GM03348 (cell line): ENCODE results near the gene NID1.
"Not testable (repeated sequence)": the region's sequence is repeated elsewhere in the genome, so short reads cannot be mapped to it uniquely, and the experiment has no call there.

Experiments used
- DNase-seq: peaks from one replicate; pipeline ENCODE4 v3.0.0; 2012; ENCODE audit warnings: low spot score

Gene NID1

DNA sequence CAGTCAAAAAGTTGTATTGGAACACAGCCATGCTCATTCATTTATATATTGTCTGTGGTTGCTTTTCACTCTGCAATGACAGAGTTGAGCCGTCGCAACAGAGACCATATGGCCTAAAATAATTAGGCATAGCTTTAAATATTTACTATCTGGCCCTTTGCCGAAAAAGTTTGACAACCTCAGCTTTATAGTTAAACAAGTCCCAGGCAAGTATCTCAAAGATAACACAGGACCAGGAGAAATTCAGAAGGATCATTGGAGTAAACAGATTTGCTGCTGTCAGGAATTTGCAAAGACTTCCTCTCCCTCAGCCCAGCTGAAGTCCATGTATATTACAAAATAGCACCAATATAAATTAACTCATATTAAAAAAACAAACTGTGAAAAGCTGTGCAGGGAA is 34.4 kb downstream of the NID1 start:
- no peak for DNase-seq

DNA sequence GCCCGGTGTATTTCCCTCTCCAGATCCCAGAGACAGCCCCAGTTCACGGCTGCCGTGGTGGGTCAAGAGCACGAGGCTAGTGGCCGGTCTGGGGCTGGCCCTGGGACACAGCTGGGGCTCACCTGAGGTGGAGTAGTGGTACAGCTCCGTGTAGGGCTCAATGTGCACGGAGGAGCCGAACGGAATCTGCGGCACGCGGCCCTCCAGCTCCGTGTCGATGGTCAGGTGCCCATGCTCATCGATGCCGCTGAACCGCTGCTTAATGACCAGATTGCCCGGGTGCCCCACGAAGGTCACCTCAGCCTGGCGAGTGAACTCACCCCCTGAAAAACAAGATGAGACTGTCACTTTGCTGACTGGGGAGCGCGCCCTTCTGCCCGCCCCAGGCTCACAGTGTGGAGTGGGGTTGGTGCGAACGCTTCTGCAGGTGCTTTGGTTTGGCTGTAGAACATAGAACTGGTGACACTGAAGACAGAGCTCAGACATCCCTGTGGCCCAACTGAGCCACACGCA is 35.4 kb downstream of the NID1 start:
- DNase-seq, result no peak

DNA sequence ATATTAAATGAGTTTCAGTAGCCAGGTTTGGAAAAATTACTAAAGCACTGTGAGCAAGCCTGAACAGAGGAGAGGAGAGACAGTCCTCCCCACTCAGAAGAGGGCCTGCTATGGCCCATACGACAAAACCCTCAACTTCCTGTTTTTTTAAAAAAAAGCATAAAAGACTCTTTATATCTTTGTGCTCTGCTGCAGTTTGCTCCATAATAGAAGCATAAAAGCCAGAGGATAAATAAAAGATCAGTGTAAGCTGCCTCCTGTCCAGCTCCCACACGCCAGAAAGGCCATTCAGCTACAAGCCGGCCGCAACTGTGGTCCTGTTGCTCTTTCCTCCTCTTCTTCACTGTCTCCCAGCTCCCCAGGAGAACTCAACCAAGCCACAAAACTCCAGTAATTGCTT is 37.8 kb downstream of the NID1 start:
- DNase-seq, result no peak

DNA sequence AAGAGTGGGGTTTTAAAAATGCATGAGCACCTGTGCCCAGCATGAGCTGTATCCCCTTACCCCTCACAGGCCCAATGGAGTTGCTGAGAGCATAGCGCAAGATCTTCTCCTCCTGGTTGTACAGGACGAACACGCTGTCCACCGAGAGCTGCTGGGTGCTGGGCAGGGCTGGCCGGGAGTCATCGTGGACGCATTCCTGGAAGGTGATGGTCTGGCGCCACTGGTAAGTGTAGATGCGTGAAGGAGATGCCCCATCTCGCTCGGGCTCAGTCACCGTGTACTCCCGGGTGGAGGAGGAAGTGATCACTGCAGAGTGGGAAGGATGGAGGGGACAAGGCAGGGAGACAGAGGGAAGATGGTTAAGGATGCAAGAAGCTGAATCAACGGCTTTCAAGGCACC is 39.1 kb downstream of the NID1 start:
- no peak for DNase-seq

DNA sequence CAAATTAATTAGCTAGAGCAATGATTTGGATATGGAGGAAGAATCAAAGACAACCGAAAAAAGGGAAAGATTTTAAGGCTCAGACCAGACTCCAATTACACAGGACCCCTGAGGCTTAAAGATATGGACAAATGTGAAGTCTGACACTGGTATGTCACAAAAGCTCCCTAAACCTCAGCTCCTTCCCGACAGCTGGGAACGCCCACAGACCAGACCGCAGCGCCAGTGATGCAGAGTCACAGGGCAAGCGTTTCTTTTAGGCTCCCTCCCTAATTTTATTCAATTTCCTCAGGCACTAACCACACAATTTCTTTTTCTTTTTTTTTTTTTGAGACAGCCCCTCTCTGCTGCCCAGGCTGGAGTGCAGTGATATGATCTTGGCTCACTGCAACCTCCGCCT is 40.2 kb downstream of the NID1 start:
- DNase-seq, result no peak

DNA sequence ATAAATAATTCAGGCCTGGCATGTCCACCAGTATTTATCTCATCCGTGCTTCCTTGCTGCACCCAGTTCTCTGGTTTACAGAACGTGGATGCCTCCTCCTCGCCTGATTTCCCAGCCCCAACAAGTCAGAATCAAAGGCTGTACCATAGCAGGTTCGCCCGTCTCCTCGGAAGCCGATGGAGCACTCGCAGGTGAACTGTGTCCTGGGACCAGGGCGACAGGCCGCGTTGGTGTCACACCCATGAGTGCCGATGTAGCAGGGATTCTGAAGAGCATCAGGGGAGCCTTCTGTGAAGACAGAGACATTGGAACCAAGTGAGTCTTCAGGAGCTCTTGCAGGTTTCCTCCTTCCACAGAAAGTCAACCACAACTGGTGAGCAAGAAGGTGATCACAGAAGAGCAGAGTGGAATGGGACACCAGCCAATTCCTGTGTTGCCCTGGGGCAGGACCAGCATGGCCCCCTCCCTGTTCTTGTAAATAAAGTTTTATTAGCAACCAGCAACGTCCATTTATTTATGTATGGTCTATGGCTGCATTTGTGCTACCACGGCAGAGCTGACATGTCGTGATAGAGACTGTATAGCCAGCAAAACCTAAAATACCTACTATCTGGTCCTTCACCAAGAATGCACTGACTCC is 40.8 kb downstream of the NID1 start:
- DNase-seq, result no peak

DNA sequence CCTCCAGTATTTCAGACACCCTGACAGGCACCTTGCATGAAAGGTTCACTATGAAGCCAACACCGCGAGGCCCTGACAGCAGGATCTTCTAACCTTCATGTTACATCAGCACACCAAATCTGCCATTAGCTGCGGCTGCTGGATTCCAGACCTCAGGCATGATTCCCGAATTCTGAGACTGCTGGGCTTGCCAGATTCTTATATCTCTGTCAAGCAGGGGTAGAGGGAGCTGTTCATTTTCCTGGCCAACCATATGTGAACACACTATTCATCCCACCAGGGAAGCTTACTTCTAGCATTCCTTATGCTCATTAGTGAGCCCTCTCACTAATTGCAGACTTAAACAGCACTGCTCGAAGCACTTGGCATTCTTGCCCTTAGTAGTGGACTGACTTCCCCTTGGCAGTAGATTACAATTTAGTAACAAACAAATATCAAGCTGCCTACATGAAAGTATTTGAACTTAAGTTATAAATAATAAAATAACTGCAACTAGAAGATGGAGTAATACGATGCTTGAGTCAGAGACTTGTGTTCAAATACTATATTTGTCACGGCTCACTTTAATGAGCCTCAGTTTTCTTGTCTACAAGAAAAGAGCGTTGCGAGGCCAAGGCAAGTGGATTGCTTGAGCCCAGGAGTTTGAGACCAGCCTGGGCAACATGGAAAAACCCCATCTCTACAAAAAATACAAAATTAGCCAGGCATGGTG is 43.3 kb downstream of the NID1 start:
- DNase-seq, result peak; percentile 47

DNA sequence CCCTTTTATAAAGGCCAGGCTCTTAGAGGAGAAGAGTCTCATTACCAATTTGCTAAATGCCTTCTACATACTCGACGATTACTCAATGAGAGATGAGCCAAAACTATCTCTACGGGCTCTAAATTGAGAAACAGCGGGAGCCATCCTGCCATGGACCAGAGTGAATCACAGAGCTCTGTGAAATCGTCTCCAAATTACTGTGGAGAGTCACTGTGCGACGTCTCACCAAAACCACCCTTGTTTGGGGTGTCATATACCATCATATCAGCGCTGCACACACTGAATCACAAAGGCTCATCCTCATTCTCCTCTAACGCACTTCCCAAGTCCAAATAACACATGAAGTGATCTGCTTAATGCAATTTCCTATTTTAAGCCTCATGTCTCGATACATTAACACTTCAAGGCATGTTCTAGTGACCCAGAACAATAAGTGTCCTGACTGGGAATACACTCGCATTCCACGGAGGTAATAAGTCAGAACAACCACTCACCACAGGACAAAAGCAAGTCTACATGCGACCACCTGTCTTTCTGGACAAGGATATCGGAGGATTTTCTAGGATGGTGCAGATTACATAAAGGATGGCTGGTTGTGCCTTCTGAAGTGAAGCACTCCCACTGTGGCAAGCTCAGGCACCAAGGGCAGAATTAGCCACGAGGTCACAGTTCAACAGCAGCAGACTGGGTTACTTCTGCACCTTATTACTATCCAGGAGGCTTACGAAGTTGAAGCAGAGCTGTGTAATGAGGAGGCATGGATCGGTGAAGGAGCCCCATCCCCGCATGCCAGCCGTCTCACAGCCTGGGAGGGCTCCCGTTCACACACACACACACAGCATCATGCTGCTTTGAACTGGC is 44.3 kb downstream of the NID1 start:
- DNase-seq, result peak; percentile 73

DNA sequence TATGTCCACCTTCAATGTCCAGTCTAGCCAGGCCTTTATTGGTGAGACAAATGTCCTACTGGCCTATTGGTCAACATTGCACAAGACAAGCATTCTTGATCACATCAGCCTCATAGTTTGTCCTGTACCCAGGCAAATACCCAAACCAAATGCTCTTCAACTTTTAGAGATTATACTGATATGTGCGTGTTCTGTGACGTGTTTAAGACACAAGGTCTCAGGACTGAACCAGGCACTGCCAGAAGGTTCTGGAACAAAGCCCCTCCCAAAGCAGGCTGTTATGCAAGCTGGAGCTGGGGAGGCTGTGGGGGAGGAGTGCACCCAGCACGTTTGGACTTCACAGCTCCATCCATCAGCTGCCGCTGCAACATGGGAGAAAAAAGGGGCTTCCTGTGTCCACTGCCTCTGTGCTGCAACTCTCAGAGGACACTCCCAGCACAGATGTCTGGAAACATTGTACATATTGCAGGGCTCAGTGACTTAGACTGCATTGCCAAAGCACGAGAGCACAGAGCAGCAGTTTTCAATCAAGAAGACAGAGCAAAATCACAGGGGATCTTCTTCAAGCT is 45.9 kb downstream of the NID1 start:
- peak; percentile 43 for DNase-seq

DNA sequence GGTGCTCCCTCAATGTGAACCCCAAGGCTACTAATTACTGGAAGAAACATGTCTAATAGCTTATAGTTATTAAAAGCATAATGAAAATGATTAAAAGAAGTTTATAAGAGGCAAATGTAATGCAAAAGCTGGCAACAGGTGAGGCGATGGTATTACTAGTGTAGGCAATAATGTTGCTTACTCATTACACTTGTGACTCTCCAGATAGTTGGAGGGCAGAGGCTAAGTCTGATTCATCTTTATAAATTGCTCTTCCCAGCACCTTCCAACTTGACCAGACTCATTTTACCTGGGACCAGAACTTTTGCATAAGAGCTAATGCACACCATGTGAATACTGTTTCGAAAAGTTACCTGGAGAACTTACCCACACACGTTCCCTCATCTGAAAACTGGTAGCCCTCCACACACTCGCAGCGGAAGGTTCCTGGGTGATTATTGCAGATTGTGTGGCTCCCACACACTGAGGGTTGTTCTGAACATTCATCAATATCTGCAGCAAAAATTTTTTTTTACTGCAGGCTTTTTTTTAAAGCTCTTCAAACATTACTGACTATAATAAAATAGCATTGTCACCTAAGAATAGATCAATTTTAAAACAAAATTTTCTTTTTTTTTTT is 48.0 kb downstream of the NID1 start:
- no peak for DNase-seq

DNA sequence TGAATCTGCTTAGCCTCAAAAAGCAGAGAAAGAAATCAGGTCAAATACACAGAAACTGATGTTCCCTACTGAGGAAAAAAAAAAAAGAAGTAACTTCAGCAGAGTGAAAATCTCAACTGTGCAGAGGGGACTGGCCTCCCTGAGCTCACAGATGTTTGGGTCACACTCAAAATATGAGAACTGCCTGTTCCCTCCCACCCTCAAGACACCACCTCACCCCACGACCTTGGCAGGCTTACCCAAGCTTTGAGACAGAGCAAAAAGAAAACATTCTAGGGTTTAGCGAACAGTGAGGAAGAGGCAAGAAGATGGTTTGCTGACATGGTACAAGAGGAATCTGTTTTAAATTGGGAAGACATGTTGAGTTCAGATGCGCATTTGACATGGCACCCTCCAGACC is 48.8 kb downstream of the NID1 start:
- DNase-seq, result peak; percentile 26

DNA sequence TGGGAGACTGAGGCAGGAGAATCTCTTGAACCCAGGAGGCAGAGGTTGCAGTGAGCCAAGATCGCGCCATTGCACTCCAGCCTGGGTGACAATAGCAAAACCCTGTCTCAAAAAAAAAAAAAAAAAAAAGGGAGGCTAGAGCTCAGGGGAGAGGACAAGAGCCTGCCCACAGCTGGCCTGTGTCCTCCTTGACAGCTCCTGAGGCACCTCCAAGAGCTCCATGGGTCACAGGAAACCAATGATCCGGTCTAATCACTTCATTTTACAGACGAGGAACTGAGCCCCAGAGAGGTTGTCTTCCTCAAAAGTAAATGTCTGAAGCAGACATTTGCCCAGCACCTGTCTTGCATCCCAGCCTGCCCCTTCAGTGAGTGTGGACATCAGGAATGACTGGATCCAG is 49.4 kb downstream of the NID1 start:
- DNase-seq, result no peak

DNA sequence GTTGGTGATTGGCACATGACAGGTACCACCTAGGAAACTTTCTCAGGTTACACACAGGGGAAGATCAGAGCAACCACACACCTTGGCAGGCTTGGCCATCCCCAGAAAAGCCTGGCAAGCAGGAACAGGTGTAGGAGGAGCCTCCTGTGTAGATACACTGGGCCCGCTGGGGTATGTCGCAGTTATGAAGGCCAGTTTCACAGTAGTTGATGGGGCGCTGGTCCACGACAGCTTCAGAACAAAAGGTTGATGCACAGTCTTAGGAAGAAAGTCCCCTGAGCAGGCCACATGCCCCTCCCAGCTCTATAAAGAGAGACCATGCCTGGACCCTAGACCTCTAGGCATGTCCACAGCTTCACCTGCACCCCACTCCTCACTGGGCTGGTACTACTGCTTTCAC is 51.6 kb downstream of the NID1 start:
- DNase-seq, result no peak

DNA sequence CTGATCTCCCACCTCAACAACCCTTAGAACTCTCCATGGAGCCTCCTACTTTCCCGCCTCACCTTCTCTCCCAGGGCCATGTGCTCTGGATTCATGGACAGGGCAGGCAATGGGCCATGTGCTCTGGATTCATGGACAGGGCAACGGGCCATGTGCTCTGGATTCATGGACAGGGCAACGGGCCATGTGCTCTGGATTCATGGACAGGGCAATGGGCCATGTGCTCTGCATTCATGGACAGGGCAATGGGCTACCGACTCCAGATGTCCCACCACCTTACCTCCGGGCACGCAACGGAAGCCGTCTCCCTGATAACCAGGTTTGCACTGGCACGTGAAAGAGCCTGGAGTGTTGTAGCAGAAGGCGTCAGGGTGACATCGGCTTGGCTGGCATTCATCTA is 53.2 kb downstream of the NID1 start:
- DNase-seq, result no peak

DNA sequence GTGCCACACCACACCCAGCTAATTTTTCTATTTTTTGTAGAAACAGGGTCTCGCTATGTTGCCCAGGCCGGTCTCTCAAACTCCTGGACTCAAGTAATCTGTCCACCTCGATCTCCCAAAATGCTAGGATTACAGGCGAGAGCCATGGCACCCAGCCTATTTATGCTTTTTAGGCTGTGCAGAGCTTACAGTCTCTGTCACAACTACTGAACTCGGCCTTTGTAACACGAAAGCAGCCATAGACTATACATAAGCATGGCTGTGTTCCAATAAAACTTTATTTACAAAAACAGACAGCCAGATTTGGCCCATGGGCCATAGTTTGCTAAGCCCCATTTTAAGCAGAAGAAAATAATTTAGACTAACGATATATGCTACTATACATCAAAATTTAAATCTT is 54.4 kb downstream of the NID1 start:
- no peak for DNase-seq

DNA sequence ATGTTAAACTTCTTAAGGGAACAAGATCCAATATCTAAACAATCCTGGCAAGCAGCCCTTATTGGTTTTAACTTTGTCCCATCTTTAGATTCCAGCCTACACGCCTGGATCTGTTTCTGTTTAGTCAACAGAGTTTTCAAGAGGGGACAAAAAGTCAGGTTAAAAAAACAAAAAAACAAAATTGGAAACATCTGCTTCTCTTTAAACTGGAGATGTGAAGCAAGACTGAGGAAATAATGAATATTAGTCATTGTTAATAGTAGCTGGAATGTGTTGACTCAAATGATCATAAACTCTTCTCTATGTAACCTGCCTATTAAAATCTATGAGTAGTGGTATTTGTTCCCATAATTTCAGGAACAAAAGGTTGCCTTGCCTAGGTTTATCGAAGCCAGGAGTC is 55.0 kb downstream of the NID1 start:
- peak; percentile 73 for DNase-seq

DNA sequence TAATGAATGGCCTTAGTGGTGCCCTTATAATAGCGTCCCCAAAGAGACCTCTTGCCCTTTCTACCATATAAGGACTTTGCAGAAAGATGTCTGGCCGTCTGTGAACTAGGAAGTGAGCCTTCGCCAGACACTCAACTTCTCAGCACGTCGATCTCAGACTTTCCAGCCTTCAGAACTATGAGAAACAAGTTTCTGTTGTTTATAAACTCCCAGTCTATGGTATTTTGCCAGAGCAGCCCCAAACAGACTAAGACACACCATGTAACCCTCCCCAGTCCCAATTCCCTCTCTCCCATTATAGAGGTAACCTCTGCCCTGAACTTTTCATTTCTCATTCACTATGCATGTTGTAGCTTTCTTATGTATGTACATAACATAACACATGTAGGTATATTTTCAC is 55.7 kb downstream of the NID1 start:
- no peak for DNase-seq

DNA sequence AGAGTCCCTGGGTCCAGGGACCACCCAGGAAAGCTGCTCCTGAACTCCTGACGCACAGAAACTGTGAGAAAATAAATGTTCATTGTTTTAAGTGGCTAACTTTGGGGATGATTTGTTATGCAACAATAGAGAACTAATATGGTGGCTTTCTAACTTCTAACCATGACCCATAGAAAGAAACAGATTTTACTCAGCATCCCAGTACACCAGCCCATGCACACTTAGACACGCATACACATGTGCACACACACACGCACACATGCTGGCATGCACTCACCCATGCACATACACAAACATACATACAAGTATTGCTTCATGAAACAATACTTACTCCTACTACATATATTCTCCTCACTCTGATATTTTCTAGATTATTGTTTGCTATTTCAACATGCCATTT is 57.1 kb downstream of the NID1 start:
- DNase-seq, result no peak

DNA sequence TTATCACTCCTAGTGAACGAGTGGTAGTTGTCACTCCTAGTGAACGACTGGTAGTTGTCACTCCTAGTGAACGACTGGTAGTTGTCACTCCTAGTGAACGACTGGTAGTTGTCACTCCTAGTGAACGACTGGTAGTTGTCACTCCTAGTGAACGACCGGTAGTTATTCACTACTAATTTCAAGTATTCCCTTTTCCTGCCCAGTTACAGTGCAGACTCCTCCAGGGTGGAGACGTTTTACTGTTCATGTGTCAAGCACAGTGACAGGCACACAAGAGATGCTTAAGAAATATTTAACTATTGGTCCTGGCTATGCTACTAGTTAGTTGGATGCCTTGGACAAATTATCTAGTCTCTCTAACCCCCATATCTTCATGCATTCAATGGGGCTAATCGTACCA is 61.8 kb downstream of the NID1 start:
- DNase-seq, result not testable (repeated sequence)

DNA sequence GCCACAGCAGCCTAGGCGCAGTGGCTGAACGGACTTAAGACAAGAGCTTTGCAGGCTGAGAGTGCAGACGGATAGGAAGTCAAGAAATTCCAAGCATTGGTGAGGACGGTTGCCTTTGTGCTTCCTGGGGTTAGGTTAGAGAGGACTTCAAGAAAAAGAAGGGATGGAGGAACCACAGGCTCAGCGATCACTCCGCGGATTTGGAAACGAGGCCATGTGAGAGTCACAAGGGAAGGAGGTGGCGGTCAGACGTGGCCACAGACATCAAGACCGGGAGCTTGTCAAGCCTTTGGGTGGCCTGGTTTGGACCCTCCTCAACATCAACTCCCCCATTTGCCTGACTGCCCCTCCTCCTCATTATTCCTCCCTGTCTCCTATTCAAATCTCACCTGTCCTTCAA is 62.3 kb downstream of the NID1 start:
- no peak for DNase-seq

DNA sequence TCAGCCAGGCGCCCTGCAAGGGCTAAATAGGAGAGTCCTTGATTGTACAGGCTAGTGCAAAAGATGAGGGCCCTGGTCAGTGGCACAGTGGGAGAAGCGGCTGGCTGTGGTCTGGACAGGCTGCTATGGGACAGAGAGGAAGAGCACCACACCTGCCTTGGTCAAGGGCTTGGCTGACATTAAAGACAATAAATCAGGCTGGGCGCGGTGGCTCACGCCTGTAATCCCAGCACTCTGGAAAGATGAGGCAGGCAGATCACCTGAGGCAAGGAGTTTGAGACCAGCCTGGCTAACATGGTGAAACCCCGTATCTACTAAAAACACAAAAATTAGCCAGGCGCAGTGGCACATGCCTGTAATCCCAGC is 62.9 kb downstream of the NID1 start:
- no peak for DNase-seq

DNA sequence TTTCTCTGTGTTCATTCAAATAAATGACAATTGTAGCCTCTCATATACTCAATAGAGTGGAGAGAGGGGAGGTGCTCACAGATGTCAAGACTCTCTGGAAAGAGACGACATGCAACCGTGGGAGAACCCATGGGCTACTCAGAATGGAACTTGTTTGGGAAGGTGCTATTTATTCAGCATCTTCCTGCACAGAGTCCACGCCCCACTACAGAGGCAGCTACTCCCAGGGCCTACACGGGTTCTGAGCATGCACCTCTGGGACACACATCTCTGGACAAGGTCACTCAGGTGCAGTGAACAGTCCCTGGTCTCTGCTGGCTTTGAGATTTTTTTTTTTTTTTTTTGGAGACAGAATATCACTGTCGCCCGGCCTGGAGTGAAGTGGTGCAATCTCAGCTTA is 64.1 kb downstream of the NID1 start:
- DNase-seq, result no peak
